Myocyte (in vitro differentiated cells): Measurements from ENCODE around the gene CHD6. TPM values are rescaled to one million over a fixed set of nuclear protein-coding genes. Genes with fewer than 3 reads are reported as not detected.

Source experiments
- DNase-seq: peaks from one replicate; pipeline ENCODE4 v3.0.0-alpha.2; 2012; ENCODE audit warnings: low read depth
- total RNA-seq: library from RNA; depleted of rRNA; stranded (reverse); fragments of >200 nt; gene quantifications from 2 replicates; pipeline ENCODE4 v1.2.3, GENCODE V29; 2014

Gene CHD6
- total RNA-seq, 1 donor from 2014 or later, result 18.2 TPM

DNA sequence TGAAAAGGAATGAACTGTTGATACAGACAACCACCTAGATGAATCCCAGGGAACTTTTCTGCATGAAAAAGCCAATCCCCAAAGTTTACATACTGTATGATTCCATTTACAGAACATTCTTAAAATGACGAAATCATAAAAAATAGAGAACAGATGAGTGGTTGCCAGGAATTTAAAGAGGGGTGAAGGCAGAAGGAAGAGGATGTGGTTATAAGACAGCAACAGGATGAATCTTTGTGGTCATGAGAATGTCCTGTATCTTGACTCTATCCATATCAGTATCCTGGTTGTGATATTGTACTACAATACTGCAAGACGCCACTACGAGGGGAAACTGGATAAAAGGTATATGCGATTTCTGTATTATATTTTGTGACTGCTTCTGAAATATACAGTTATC is 181.5 kb downstream of the CHD6 start:
- DNase-seq, result peak; percentile 40

DNA sequence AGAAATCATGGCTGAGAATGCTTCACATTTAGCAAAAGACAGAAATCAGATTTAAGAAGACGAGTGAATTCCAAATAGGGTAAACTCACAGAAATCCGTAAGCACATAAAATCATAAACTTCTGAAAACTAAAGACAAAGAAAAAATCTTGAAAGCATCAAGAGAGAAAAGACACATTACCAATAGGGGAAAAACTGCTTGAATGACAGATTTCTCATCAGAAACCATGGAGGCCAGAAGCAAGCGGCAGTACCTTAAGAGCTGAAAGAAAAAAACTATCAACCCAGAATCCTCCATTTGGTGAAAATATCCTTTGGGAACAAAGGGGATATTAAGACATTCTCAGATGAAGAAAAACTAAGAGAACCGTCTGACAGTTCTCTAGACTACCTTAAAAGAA is 185.0 kb downstream of the CHD6 start:
- no peak for DNase-seq

DNA sequence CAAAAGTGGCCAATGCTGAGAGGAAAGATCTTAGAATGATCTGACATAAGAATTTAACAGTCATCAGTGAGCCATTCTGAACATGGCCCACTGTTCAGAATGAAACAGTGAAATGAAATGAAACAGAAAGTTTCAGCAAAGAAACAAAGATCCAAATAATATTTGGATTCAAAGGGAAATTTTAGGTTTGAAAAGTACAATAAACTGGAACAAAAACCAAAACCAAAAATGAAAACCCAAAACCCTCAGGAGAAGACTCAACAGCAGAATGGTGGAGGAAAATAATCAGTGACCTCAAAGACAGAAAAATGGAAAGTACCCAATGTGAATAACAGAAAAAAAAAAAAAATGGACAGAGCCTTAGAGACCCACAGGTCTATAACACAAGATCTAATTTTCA is 185.4 kb downstream of the CHD6 start:
- DNase-seq, result no peak

DNA sequence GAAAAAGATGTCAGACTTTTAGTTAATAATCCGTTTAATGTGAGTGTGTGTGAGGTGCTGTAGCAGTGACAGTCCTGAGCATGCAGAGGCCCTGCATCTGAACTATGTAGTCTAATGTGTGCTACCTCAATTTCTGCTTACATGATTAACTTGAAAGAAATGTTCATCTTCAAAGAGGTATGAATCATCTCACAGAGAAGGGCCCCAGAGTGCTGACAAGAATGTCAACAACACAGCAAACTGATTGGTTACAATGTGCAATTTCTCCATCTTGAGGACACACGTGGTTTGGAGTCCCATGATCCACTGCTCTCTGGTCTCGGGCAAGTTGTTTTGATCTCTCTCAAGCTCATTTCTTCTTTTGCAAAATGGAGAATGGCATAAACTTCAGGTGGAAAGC is 189.9 kb downstream of the CHD6 start:
- peak; percentile 45 for DNase-seq

DNA sequence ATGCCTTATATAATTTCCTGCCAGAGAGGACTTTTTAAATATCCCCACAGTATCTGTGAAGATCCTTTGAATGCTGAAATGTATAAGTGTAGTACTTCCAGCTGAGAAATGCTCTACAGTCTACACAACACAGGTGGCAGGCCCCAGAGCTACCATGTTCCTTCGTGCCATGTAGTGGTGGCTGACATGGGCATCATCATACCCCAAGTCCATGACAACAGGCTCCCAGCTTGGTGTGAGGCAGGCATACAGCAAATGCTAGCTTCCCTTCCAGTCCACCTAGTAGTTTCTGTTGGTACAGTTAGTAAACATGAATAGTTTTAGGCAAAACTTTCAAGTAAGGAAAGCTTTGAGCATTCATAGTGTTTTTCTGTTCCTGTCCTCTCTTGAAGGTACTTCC is 190.3 kb downstream of the CHD6 start:
- DNase-seq, result no peak

DNA sequence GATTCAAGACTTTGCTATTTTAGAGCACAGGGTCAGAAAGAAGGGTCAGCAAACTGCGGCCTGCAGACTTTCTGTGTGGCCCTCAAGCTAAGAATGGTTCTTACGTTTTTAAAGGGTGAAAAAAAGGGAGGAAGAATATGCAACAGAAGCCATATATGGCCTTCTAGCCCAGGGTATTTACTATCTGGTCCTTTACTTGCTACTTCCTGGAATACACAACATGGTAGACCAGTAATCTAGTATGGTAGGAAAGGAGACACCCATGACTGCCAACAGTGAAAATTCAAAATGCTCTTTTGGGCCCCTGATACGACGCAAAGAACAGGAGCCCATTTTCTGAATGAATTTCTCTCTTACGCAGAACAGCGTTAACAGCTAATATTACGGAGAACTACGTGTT is 191.2 kb downstream of the CHD6 start:
- no peak for DNase-seq

DNA sequence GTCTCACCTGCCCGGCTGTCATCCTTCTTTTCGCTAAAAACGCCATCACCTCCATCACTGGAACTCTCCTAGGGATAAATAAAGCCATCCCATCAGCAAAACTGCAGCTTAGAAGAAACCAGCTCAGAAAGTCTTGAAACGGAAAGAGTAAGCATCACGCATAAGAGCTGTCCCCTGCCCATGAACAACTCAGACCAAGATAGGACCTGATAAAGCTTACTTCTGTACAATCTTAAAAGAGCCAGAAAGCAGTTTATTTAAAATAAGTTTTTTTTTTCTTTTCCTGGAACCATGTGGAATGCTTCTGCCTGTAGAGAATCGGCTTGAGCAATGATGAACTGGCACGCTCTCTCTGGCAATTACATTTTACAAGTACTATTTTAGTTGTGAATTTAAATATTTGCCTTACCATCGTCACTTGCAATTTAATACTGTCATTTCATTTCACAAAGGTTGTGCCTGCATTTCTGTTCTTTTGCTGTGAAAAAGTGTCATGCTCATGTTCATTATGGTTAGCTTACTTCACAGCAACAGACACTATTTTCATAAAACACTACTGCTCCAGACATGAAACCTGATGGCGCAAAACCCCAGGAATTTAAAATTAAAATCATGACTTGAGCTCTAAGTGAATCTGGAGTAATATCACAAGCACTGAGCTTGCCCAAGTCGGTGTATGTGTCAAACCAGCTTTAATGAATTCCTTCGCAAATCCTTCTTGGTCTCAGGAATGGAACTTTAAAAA is 191.9 kb downstream of the CHD6 start:
- no peak for DNase-seq

DNA sequence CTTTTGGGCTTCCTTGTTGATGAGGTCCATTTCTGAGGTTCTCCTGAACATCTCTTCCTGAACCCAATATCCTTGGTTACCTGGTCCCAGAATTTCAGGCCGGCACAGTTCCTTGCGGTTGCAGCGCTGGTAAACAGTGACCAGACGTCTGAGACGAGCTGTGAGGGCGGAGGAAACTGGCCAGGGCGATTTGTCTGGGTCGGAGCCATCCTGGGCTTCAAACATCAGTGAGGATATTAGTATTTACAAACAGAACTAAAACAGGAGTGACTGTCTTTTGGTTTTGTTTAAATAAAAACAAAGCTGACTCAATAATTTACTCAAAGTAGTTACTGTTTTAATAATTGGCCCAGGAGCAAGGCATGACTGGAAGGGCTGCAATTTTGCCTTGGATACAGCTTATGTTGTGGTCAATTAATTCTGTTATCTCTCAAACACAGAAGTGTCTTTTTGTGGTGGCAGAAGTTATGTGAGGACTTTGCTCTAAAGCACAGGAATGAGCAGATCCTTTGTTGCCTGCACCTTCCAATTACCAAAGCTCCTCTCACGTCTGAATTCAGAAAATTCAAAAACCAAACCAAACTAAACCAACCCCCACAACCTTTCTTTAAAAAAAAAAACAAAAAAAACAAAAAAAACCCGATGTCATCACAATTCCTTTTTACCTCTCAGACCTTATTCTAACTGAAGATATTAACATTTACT is 192.8 kb downstream of the CHD6 start:
- peak; percentile 17 for DNase-seq

DNA sequence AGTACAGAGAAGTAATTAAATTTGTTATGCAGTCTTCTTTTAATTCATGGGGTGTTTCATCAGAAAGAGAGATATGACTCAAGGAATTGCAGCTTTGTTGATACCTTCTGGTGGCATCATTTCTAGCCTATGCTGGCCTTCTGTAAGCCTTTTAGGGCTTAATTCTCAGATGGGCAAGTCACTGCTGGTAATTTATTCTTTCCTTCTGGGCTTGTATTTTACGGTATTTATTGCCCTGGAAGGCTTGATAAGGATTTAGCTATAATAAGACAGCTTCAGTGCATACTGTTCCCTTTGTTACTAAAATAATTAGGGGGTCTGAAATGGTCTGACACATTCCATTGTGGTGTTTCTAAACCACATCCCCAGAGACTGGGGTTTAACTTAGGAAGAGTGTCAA is 193.6 kb downstream of the CHD6 start:
- DNase-seq, result peak; percentile 5

DNA sequence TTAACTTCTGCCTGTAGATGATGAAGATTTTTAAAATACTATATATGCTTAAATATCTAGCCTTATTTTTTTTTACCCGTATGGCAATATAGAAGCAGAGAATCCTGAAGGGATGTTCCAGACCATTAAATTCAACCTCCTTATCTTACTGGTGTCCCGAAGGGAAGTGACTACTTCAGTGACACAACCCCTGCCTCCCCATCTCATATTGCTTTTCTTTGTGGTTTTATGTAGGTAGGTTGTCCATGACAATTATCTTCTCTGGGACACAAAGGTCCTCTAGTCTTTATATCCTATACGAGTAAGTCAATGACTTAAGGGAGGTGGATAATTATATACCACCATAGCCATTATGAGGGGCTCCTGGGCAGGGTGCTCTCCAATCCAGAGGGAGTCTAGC is 194.2 kb downstream of the CHD6 start:
- no peak for DNase-seq

DNA sequence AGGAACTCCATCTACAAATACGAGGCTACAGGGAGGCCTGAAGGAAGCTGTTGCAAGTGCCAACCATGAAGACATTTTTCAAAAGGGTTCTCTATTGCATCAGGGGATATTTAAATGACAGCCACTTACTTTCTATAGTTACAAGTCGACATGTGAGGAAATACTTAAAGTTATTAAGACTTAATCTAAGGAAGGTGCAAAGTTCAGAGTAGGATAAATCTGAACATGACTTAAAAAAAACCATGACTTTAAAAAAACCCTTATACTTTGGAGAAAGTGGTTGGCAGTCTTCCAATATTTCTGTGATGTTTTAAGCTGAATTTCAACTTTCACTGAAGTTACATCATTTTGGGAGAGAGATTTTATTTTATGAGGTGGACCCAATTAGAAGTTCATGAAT is 195.2 kb downstream of the CHD6 start:
- no peak for DNase-seq

DNA sequence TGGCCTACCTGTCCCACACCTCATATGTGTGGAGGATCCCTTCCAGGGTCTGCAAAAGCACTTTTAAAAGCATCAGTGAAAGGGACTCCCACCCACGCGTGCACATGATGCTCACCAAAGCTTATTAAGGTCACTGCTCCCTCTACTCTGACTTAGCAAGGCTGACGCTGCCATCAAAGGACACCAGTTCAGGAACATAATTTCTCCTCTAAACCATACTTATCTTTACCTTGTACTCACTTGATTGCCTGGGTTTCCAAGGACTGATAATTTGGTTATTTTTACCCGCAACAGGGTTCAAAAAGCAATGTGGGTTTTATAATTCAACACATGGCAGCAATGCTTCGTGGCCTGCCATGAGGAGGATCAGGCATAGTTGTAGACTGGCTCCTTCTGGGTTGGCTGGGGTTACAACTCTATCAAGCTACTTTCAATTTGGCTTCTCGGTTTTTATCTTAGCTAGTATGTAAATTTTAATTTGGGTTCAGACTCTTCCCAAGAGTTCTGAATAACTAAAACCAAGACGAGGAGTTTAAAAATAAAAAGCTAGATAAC is 199.4 kb downstream of the CHD6 start:
- no peak for DNase-seq

DNA sequence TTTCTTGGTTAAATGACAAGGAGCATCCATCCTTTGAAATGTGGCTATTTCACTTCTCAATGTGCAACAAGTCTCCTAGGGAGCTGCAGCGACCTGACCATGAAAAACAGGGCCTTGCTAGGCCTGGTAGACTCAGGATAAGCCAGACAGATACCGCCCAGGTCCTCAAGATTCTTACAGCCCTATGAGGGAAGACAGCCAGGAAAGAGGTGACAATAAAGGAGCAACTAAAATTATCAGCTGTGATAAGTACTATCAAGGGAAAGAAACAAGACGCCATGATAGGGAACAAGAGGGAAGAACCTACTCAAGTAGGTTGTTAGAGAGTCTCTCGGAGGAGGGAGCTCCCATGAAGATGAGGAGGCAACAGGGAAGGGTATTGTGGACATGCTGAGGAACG is 200.1 kb downstream of the CHD6 start:
- DNase-seq, result no peak

DNA sequence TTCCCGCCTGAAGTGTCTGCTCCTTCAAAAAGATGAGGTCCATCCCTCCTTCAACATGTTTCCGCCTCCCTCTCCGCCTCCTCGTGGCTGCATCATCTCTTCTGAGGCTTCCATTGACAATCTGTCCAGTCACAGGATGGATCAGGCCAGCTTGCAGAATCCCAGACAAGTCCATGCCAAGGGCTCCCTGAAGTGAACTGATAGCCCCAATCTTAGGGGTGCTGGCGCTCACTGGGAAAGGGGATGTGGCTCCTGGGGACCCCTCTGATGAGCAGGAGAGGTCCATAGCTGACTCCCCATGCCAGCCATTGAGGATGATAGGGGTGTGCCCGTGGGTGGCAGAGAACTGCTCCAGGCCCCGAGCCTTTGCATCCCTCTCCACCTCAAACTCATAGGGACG is 203.0 kb downstream of the CHD6 start:
- DNase-seq, result no peak

DNA sequence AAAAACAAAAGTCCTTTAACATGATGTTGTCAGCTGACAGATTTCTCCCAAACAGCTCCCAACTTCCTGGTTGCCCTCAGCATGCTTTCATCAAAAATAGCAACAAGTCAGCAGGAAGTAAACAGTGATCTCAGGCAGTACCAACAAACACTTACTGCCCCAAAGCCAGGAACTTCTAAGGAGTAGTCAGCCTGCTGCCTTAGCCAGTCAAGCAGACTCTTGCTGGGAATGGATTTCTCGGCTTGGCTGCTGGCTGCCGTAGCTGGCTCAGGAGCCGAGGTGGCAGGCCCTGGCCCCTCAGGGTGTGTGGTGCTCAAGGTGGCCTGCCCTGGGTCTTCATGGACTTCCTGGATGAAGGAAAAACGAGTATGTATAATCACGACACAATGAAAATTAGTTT is 205.0 kb downstream of the CHD6 start:
- DNase-seq, result no peak

DNA sequence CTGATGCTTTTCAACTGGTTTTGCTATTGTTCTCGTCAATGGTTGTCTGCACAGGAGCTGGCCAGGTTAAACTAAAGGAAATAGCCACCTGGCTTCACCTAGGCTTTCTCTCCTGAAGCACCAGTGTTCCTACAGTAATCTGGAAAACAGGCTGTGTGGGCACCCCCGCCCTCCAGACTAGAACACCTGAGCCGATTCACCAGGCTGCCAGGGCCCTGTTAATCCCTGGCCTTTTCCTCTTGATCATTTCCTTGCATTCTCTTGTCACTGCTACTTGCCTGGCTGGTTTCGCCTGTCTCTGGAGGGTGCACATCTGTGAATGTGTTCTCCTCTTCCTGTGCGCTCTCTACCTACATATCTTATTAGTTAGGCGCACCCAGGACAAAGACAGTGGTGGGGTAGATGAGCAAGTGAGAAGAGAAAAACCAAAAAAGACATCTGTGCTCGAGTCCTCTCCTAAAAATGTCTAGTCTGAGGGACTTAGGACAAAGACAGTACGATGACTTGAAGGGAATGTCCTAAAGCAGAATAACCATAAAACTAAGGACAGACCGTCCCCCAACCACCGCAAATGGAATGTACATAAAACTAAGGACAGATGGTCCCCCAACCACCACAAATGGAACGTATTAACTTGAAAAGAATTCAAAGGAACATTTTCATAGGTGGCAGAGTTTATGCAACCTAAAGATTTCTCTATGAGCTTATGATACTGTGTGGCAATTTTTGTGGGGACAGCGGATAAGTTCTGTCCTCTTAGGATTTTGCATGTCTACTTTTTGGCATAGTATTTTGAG is 205.7 kb downstream of the CHD6 start:
- DNase-seq, result no peak

DNA sequence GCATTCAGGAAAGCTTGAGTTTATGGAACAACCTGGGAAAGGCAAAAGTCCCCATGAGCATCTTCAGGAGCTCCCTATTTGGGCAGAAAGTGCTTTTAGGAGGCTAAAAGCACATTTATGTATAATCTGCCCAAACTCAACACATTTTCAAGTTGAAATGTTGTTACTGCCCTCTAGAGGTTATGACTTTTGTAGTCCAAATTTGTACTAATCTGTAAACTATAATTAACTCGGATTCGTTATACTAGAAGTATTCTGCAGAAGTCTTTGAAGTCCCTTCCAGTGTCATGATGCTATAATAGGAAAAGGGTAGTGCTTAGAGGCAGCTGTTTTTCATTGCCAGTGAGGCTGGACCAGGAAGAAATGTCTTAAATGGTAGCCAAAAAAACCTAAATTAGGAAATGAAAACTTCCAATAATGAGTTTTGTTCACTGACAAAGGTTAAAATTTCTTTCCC is 206.8 kb downstream of the CHD6 start:
- DNase-seq, result peak; percentile 84

DNA sequence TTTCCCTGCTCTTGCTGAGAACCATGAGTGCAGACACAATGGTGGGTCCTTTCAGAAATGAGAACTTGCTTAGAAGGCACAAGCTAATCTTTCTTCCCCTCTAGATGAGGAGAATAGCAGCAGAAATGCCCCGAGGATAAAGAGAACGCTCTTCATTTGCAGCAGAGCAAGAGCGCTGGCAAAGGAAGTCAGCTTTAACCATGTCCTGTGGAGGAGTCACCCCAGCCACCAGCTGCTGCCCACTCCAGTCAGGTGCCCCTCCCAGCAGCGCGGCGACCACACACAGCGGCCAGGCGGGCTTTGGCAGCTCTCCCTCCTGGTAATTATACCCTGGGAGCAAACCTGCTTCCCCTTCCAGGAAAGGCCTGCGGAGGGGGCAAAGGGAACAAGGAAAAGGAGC is 209.2 kb downstream of the CHD6 start:
- peak; percentile 86 for DNase-seq

DNA sequence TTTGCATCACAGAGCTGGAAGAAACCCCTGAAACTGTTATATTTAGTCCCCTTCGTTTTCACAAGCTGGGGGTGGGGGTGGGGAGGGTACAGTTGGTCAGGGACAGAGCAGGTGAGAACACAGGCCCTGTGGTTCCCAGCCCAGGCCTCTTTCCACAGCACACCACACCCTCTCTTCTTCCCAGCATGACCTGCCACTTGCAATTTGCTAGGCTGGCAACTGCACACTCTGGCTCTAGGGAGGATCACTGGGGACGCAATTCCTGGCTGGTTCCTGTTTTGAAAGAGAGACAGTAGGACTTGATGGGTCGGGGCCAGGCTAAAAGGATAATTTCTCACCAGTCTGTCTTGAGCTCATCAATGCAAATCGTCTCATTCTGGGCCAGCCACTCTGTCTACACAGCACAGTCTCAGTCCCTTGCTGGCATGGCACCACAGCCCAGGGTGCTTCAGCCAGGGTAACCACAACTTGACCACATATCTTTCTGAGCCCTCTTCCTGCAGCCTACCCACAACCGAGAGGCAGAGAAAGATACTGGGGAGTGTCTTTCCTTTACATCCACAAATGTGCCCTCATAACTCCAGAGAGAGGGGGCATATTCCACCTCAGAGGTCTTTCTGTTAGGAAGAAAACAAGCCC is 209.9 kb downstream of the CHD6 start:
- peak; percentile 88 for DNase-seq

DNA sequence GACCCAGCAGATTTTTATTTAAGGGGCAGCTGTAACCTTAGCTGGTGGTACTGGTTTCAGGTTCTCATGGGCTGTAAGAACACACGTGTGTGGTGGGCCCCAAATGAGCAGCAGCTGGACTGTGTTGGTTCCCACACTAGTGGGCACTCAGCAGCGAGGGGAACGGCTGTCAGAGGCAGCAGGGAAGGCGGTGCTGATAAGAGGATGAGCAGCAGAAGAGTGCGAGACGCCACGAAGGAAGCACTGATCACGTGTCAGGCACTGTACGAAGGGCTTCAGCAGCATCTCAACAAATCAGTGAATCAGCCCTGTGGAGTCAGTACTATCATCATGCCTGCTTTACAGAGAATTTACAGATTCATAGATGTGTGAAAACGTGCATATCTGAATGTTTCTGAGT is 210.6 kb downstream of the CHD6 start:
- peak; percentile 55 for DNase-seq

DNA sequence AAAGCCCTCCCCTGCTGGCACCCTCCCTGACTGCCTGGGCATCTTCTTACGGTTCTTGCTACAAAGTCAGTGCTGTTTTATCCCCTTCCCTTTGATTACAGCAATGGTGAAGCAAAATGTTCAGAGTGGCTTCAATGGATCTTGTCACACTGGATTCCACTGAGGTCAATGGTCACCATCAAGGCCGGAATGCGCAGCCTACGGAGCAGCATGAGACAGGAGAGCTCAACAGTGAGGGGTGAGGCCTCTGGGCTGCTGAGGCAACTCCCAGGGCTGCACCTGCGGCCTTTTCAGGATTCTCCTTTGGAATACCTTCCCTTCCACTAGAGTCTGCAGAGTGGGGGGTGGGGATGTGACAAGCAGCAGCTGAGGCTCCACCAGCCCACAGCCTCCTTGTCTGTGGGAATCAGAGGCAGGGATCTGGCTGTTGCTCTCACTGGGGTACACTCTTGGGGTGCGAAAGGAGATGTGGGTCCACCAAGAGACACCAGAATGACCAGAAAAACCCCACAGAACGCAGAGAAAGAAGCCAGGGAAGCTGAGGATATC is 211.2 kb downstream of the CHD6 start:
- DNase-seq, result no peak
